ENCODE measurements around the gene FLVCR2.
"Not testable (repeated sequence)": the region's sequence is repeated elsewhere in the genome, so short reads cannot be mapped to it uniquely, and the experiment has no call there.

FLVCR2 gene

DNA sequence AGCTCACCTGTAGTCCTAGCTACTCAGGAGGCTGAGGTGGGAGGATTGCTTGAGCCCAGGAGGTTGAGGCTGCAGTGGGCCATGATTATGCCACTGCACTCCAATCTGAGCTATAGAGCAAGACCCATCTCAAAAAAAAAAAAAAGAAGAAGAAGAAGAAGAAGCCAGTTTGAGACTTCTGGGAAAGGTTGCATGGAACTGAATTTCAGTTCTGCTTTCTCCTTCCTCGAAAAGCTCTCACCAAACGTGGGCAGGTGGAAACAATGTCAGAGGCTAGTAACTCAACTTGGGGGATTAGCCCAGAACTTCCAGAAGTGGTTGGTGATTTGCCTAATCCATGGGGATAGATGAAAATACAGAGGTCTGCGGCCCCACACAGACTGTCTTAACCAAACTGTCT, 18.7 kb downstream of the FLVCR2 start:
- no peak for DNase-seq

DNA sequence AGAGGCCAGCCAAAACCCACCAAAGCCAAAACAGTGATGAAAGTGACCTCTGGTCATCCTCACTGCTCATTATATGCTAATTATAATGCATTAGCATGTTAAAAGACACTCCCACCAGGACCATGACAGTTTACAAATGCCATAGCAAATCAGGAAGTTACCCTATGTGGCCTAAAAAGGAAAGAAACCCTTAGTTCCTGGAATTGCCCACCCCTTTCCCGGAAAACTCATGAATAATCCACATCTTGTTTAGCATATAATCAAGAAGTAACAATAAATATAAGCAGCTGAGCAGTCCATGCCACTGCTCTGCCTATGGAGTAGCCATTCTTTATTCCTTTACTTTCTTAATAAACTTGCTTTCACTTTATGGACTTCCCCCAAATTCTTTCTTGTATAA, 21.7 kb downstream of the FLVCR2 start:
- not testable (repeated sequence) for DNase-seq

DNA sequence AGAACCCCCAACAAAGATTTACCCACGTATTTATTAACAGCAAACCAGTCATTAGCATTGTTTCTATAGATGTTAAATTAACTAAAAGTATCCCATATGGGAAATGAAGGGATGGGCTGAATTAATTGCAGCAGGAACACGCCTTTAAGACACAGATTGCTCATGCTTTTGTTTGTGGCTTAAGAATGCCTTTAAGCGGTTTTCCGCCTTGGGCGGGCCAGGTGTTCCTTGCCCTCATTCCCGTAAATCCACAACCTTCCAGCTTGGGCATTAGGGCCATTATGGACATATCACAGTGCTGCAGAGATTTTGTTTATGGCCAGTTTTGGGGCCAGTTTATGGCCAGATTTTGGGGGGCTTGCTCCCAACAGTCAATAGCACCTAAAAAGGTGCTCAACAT, 22.6 kb downstream of the FLVCR2 start:
- DNase-seq = not testable (repeated sequence)

DNA sequence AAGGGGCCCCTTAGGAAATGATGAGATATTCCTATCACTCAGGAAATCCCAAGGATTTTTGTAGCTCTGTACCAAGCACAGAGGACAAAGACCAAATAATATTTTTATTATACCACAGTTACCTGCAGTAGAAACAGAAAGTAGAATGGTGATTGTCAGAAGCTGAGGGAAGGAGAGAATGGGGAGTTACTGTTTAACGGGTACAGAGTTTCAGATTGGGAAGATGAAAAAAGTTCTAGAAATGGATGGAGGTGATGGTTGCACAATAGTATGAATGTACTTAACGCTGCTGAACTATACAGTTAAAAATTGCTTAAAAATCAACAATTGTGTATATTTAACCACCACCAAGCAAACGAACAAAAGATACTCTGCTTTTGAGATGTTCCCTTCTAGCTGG, 24.1 kb downstream of the FLVCR2 start:
- no peak for DNase-seq

DNA sequence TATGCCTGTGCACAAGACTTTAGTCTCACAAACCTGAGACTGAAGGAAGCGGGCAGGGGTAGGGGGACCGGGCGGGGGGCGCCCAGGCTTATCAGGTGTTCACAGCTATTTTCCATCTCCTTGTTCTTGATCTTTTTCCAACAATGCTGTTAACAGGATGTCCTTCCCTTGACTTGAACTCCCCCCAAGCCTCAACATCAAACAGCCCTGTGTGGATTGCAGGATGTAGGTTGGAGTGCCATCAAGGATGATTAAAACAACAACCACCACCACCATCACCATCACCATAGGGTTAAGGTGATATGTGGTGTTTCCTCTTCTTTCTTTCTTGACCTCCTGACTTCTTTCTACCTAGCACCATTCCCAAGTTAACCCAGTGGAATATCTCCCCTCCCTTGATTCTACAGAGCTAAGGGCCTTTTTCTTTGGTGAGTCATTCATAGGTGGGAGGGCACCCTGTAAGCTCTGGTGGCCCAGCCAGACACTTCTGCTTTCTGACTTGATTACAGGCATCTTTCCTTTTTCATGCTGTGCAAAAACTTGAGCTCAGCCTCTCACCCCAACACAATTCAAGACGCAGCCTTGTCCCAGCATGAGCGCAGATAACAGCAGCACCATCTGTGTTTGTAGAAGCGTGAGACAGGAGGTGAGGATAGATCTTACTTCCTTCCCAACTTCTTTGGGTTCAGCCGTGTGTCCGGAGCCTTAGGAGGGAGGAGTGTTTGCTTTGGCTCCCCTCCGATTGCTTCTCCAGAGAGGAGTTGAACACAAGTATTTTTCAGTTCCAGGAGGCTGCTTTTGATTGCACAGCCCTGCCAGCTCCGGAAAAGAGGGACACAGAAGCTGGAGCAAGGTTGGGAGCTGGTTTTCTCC, 26.8 kb downstream of the FLVCR2 start:
- DNase-seq = no peak

DNA sequence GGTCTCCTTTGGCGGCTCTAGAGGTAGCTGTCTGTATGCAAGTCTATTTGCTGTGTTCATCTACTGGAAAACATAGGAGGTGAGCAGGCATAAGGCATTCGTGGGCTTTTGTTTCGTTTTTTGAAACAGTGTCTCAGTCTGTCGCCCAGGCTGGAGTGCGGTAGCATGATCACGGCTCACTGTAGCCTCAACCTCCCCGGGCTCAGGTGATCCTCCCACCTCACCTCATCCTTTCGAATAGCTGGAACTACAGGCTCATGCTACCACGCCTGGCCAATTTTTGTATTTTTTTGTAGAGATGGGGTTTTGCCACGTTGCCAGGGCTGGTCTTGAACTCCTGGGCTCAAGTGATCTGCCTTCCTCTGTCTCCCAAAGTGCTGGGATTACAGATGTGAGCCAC, 27.5 kb downstream of the FLVCR2 start:
- no peak for DNase-seq

DNA sequence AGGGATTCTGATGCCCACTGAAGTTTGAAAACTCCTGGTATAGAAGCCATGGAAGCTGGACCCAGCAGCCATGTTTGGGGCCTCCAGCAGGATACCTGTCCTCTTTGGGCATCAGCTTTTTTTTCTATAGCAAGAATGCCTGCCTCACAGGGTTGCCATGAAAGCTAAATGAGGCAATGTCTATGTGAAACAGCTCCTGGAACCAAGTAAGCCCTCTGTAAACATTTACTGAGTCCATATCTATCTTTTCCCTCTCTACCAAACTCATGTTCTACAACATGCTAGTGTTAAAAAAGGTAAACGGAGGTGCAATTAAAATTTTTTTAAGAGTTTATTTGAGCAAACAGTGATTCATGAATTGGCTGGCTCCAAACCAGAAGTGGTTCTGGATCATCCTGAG, 28.6 kb downstream of the FLVCR2 start:
- DNase-seq = no peak

DNA sequence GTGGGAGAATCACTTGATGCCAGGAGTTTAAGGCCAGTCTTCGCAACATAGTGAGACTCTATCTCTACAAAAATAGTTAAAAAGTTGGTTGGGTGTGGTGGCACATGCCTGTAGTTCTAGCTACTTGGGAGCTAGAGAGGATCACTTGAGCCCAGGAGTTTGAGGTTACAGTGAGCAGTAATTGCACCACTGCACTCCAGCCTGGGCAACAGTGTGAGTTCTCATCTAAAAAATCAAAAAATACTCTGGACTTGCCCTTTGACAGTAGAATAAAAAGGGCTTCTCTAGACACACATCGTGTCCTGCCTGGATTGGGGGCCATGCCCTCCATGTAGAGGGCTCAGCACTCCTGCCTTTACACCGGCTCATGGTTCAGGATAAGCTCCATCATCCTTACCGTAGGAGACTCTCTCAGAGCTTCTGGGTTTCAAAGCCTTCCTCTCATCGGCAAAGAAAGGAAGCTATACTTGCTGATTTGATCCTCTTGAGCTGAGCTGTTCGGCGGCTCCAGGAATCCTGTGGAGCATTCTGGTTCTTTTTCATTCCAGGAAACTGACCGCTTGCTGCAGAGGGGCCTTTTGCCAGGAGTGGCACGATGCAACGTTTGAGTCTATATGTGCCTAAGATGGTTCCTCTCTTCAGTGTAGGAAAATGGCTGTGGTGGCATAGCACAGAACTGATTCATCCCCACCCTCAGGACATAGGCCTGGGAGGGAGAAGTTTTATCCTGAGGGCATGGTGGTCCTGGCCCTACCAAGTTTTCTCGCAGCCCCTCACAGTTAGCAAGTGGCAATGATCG, 29.6 kb downstream of the FLVCR2 start:
- DNase-seq = no peak

DNA sequence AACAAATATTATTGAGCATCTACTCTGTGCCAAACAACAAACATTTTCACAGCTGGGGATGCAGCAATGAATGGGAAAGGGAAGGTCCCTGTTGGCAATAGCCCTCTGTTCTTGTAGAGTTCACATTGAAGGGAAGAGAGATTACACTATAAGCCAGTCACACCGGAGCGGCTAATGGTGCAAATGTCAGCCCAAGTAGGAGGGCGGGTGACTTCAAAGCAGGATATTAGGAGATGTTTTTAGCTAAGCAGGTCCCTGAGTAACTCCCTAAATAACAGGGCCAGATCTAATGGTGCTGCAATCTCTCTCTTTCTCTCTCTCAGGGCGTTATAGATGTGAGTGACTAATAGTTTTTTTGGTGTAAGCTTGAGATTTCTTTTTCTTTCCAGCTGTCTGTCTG, 30.7 kb downstream of the FLVCR2 start:
- DNase-seq = no peak

DNA sequence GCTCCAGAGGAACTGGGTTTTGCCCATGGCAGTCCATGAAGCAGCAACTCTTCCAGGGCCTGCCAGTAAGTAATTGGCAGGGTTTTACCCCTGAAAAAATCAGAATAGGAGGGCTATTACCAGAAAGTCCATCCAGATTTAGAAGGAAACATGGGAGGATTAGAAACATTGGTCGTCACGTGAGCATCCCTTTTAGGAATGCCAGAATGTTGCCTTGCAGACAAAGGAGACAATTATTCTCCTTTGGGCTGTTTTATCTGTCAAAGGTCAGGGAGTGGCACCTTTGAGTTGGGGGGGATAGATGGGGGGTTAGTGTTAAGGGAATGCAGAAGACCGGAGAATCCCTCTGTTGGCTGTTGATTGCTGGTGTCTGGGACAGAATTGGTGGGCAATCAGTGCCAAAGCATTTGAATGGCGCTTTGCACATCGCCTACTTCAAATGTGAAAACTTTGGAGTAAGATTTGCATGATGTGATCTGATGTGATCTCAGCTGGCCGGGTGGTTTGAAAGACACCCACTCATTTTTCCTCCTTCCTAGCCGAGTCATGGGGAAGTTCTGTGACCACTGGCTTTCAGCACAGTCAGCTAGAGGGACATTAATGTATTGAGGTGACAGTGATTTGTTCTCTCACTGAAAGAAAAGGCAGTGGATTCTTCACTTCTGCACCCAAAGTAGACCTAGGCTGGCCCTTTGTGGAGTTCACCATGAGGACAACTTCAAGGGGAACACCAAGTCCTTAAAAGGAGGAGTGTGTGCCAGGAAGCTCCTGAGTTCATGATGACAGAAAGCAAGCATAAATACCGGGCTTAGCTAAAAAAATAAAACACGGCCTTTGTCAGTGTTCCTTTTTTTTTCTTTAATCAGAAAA, 31.4 kb downstream of the FLVCR2 start:
- peak in 1 of 2 experiments; percentile 3 for DNase-seq

DNA sequence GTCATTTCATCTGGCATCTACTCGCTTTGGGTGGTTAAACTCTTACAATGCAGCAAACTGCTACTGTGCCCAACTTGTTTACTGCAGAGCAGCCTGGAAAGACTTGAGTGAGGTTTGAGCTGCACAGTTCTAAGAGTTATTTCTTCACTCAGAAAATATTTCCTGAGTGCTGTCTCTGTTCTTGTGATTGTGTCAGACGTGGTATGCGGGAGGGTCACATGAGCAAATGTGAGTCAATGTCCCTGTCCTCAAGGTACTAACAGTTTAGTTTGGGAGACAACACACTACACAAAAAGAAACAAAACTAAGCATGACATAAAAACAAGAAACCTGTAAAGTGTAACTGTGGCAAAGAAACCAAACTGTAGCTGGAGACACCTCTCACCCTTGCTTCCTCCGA, 32.4 kb downstream of the FLVCR2 start:
- no peak for DNase-seq

DNA sequence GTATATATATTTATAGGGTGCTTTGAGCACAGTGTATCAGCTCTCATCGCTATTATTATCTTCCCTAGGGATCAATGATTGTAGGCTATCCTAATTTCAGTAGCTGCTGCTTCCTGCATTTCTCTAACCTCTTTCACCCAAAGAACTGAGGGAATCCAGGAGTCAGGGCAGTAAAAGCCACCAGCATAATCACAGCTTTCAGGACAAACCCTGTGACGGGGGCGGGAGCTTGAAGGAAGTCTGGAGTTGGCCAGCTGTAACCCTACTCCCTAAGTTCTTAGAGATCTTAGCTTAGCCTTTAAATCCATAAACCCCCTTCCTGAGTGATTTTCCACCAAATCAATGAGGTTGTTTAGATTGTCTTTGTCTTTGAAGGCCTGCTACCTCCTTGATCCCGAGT, 33.7 kb downstream of the FLVCR2 start:
- no peak for DNase-seq

DNA sequence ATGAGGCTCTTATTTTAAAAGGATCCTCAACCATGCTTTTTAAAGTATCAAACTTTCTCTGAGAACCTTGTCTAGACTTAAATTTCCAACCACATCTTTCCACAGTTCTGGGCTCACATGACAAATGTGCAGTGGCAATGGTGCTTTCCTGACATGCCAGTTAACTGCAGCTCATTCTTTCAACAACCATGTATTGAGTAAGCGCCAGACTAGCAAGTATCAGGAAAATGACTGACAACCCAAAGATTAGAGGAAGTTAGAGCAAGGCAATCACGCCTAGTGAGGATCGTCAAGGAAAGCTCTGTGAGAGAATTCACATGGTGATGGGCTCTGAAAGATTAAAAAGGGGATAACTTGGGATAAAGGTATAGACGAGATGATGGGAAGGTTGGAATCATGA, 35.8 kb downstream of the FLVCR2 start:
- no peak for DNase-seq

DNA sequence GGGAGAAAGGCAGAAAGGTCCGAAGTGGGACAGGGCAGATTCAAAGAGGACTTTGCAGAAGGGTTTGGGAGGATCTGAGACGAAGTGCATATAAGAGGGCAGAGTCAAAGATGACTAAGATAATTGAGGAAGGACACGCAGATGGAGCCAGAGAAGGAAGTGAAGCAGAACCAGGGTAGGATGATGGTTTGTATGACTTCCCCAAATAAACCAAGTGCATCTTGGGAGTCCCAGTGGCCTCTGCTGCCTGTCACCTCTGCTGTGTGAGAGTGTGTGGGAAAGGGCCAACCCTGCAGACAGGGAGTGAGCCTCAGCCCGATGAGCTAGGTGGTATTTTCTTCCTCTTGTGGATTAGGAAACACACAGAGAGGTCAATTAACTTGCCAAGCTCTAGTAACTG, 36.8 kb downstream of the FLVCR2 start:
- no peak for DNase-seq

DNA sequence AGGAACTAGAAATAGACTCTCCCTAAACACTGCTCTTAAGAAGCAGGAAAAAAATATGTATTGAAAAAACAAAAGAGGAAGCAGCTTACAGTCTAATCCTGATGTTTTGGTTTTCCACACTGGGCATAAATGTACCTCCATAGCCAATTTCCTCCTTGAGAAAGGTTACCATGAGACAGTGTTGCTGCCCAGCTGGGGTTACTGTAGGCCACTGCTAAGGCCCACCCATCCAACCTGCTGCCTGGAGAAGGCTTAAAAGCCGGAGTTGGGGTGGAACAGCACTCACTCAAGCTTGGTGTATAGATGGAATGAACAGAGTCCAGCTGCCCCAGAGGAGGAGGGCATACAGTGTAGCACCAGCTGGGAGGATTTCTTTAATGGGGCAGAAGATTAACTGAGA, 41.1 kb downstream of the FLVCR2 start:
- DNase-seq = no peak

DNA sequence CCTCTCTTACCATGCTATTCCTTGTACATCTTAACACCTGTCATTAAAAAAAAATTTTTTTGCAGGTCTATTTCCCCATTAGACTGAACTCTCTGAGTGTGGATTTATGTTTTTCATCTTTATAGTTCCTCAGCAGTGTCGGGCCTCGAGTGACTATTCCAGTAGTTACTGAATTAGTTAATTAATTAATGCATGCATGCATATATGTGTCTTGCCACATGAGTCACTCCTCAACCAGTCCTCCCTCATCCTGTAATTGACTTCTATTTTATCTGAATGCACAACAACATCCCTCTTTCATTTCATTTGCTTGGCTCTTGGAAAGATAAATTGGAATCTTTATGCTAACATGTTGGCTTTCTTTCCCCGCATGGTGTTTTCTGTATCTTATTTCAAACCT, 46.6 kb downstream of the FLVCR2 start:
- DNase-seq = no peak

DNA sequence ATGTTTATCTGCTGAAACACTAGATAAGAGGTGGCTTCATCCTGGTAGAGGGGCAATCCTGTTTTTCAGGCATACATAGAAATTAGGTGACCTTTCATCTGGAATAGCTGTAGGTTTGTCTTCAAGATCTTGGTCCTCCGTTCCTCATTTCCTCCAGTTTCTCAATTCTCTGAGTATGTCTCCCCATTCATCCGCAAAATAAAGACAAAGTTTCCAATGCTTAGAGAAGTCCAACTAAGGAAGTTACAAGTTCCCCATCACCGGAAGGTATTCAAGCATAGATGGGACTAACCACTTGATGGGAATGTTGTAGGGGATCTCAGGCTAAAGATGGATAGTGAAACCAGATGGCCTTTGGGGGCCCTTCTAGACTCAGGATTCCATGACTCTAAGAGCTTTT, 48.0 kb downstream of the FLVCR2 start:
- DNase-seq = no peak

DNA sequence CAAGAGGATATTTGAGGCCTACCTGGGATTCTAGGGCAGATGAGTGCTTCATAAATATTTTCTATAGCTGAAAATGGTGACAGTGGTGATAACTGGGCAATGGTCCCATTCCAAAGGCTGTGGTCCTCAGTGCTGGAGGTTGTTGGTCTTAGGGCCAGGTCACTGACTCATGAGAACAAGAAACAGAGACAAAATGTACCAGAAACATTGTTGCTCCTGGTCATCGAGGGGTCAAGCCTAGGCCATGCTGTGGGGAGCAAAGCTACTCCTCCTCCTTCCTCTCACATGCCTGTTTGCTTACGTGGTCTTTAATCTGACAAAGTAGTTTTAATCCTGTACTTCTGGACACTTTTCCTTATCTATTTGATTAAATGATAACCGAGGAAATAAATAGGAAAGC, 48.4 kb downstream of the FLVCR2 start:
- DNase-seq = no peak

DNA sequence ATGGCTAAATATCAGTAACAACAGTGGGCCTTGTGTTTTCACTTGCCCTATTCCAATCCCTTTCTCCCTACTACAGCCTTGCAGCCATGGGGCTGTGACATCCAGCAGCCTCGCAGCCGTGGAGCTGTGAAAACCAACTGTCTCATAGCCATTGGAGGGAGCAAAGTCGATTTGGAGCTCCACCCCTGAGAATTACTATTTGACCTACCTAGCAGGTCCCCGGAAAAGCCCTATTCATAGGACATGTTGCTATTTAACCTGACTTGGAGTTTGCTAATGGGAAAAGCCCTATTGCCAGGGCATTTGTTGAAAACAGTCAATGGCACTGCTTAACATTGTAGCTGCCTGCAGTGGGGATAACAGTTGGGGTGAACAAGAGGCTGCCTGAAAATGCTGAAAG, 49.0 kb downstream of the FLVCR2 start:
- no peak for DNase-seq

DNA sequence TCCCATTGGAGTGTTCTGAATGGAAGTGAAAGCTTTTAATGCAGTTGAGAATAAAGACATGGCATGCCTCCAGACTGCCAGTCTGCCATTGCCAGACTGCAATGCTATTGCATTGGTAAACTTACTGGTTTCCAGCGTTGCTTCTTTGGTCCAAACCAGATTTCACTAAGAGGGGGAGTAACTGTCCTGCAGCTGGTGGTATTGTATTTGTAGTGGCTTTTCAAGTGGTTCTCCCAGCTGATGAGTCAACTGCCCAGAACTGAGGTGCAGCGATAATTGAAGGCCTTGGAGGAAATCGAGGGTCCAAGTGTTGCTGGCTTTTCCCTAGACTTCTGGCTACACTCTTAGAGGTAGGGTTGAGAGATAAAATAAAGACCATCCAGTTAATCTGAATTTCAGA, 50.4 kb downstream of the FLVCR2 start:
- DNase-seq = no peak

DNA sequence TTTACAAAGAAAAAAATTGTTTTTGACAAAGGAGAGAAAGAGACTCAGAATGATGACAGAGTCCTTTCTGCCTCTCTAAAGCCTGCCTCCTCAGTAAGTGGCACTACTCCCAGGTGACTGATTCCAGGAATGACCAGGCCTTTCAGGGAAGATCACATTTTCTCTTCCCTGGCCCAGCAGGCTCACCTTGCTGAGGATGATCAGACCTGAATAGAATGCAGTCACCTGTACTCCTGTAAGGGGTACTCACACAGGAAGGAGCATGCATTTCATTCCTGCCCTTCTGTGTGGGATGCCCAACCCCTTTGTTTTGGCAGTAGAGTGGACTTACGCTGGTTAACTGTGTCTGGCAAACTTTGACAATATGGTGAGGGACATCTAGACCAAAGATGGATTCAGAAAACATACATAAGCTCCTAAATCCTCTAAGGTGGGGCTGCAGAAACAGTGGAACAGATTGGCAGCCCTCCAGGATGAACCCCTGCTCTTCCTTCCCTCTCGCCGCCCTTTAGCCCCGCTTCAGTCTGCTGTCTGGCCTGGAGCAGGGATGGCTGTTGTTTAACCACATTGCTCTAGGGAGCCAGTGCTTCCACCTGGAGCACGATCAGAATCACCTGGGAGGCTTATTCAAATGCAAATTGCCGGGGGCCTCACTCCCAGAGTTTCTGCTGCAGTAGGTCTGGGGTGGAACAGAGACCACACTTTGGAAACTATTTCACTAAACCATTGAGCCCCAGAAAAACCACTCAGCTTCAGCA, 52.5 kb downstream of the FLVCR2 start:
- peak; percentile 39 to 69 for DNase-seq

DNA sequence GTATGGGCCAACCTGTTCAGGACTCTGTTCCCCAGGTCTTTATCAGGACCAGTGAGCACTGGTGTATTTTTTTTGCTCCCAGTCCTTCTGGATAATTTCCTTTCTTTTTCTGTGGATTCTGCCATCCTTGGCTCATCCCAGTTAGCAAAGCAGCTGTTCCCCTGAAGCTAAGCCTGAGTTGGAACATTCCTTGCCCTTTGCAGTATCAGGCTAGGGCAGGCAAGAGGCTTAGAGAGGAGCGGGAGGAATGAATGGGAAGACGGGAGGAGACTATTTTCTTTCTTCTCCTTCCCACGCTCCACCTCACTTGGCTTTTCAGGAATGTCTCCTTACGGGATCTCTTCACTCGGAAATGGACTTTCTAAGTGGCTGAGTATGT, 53.0 kb downstream of the FLVCR2 start:
- peak in 1 of 2 experiments; percentile 41 for DNase-seq

DNA sequence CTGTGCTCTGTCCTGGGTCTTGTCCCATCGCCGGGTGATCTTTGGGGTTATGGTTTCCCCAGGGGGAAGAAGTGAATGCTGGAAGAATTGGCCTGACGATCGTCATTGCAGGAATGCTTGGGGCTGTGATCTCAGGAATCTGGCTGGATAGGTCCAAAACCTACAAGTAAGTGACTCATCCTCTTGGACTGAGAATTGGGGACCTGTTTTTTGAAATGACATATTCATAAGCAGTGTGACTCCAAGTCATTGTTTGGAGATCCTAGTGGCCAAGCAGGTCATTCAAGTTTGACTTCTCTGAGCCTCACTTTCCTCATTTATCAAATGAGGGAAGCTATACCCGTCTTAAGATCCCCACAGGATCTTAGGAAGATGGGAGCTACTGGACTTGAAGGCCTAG, 56.4 kb downstream of the FLVCR2 start:
- DNase-seq = no peak
